Natural killer cell treated with Interleukin-12 subunit alpha and Interleukin-12 subunit beta and Interleukin-15 and Interleukin-18, amount 100 ng/mL, for 72 hours (primary cell): Measurements from ENCODE around the gene TRIM24. TPM values are rescaled to one million over a fixed set of nuclear protein-coding genes. Genes with fewer than 3 reads are reported as not detected.

ENCODE experiments used
- ATAC-seq, 2 donors: fragments of 150-1000 bp; cut with Tn5 transposase in 1 of 2; sonication (Bioruptor Pico), chemical (Tn5 transposase) in 1 of 2; 2 replicates each; pipeline ENCODE4 v1.10.0; 2021
- DNase-seq: peaks from one replicate; pipeline ENCODE4 v3.0.0; 2022; ENCODE audit warnings: low spot score
- H3K27ac Mint-ChIP-seq, 2 donors: 1 replicate in 1 of 2; 2 replicates in 1 of 2; pipeline ENCODE4 v1.8.0; 2022; ENCODE audit warnings: mixed read lengths in 2 of 2, mild to moderate bottlenecking in 1 of 2, moderate library complexity in 1 of 2
- H3K27me3 Mint-ChIP-seq, 2 donors: 1 replicate in 1 of 2; 2 replicates in 1 of 2; pipeline ENCODE4 v1.8.0; 2022; ENCODE audit warnings: mixed read lengths in 2 of 2
- H3K36me3 Mint-ChIP-seq: one replicate; pipeline ENCODE4 v1.8.0; 2022; ENCODE audit warnings: mixed read lengths
- H3K4me1 Mint-ChIP-seq, 2 donors: 1 replicate in 1 of 2; 2 replicates in 1 of 2; pipeline ENCODE4 v1.8.0; 2022; ENCODE audit warnings: low read depth in 2 of 2, mixed read lengths in 2 of 2, mild to moderate bottlenecking in 1 of 2
- H3K4me3 Mint-ChIP-seq: one replicate; pipeline ENCODE4 v1.8.0; 2022; ENCODE audit warnings: mixed read lengths
- H3K9me3 Mint-ChIP-seq: 2 replicates; pipeline ENCODE4 v1.8.0; 2022; ENCODE audit warnings: mixed read lengths
- total RNA-seq, 2 donors: library from RNA; stranded (reverse); gene quantifications; one replicate each; pipeline ENCODE4 v1.2.3, GENCODE V29; 2022

Gene TRIM24
- total RNA-seq, 2 donors from 2014 or later: 15.2 to 26.2 TPM

DNA sequence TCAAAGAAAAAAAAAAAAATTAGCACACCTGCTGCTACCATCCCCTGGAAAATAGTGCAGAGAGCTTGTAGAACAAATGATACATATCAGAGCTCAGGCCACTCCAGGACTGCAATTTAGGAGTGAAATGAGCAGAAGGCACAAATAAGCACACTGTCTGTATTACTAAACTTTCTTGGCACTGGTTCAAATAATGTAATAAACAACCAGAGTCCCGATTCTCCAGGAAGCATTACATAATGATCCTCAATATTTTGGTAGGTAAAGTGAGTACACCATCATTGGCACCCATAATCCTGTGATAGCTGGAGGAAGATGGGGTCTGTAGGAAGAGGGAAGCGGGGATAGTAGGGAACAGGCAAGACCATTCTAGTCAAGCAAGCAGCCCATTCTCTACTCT lies 166.8 kb downstream of the TRIM24 start:
- ATAC-seq (no peak), DNase-seq (no peak)
- Mint-ChIP-seq H3K4me1 (peaks cover 17 to 19% of the 10 kb centered on the region in 2 donors), H3K9me3 (no peaks in the 10 kb centered on the region), H3K4me3 (no peak overlapping the region), H3K27me3 (peaks cover 6 to 7% of the 10 kb centered on the region in 2 donors), H3K27ac (no peak overlapping the region), H3K36me3 (no peaks in the 10 kb centered on the region)

DNA sequence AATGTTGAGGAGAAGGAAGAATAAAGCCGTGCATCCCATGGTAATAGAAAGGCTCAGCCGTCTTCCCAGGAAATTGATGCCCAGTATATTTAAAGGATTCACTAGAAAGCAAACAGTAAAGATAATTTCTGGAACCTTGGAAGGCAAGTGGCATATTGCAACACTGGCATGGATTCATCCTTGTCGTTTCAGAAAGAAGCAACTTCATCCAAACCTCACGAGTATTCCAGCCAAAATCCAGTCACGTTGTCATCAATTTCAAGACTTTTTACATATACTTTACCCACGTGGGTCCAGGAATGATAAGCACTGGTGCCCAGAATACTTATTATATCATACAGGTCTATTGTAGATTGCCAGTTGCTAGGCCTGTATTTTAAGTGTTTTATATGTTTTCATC lies 167.3 kb downstream of the TRIM24 start:
- H3K36me3 Mint-ChIP-seq: no peaks in the 10 kb centered on the region
- peaks cover 17 to 19% of the 10 kb centered on the region in 2 donors for H3K4me1 Mint-ChIP-seq
- no peak overlapping the region for H3K4me3 Mint-ChIP-seq
- no peaks in the 10 kb centered on the region for H3K9me3 Mint-ChIP-seq
- DNase-seq (no peak), ATAC-seq (no peak)
- no peak overlapping the region for H3K27ac Mint-ChIP-seq
- peaks cover 6 to 12% of the 10 kb centered on the region in 2 donors for H3K27me3 Mint-ChIP-seq

DNA sequence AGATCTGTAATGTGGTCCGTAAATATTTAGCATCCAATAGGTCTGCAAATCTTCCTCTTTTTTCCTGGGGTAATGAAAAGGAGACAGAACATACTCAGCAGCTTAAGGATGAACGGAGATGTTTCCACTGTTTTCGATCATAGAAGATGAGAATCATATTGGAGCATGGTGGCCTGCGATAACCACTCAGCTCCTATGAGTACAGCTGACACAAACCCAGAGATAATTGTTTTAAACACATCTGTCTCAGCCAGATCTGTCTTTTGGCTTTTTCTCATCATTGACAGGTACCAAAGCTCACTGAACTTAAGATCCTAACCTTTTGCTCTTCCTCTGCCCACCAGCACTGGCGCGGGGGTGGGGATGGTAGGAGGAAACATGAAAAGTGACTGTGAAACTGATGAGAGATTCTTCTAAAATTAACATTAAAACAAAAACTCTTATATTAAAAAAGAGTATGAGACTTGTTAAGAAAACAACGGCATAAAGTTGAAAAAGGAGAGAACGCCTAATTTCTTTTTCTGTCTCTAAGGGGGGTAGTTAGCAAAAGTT lies 170.1 kb downstream of the TRIM24 start:
- H3K9me3 Mint-ChIP-seq: no peaks in the 10 kb centered on the region
- no peak for ATAC-seq
- H3K27ac Mint-ChIP-seq: no peak overlapping the region
- H3K27me3 Mint-ChIP-seq: peaks cover 9 to 15% of the 10 kb centered on the region in 2 donors
- H3K36me3 Mint-ChIP-seq: no peaks in the 10 kb centered on the region
- H3K4me3 Mint-ChIP-seq: no peak overlapping the region
- peaks cover 11 to 14% of the 10 kb centered on the region in 2 donors for H3K4me1 Mint-ChIP-seq
- no peak for DNase-seq

DNA sequence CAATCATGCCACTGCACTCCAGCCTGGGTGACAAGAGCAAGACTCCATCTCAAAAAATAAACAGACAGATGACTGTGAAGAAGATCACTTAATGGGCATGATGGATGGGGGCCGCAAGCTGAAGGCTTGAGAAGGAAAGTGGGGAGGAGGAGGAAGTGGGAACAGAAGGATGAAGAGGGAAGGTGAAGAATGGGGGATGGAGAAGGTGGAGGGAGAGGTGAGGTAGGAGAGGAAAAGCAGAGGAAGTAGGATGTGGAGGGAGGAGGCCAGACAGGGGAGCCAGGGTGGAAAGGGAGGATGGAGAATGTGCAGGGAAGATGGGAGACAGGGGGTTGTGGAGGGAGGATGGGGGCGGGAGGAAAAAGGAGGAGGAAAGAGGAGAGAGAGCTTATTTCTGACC lies 172.3 kb downstream of the TRIM24 start:
- peaks cover 9 to 15% of the 10 kb centered on the region in 2 donors for H3K27me3 Mint-ChIP-seq
- no peak for ATAC-seq

DNA sequence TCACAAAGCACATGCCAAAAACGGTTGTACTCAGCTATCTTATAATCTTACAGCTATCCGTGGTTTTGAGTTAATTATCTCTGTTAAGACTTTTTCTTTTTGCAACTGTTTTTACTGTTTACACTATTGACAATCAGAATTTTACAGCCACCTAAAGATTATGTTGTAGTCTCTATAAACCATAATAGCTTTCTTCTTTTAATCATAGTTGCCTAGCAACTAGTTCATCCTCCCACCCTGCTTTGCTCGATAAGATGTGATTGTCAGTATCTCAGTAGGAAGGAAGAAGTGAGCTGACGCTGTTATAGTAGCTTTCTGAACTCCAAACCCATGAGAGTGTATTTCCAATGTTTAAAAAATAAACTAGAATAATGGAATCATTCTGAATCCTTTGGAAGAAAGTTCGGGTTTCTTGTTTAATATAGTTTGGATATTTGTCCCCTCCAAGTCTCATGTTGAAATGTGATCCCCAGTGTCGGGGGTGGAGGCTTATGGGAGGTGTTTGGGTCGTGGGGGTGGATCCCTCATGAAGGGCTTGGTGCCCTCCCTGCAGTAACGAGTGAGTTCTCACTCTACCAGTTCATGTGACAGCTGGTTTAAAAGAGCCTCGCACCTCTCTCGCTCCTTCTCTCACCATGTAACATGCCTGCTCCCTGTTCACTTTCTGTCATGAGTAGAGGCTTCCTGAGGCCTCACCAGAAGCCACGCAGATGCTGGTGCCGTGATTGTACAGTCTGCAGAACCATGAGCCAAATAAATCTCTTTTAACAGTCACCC lies 173.0 kb downstream of the TRIM24 start:
- DNase-seq (no peak), ATAC-seq (no peak)
- Mint-ChIP-seq H3K4me3 (no peak overlapping the region), H3K9me3 (no peaks in the 10 kb centered on the region), H3K4me1 (no peaks in the 10 kb centered on the region), H3K27ac (no peak overlapping the region), H3K36me3 (no peaks in the 10 kb centered on the region), H3K27me3 (peaks cover 6 to 12% of the 10 kb centered on the region in 2 donors)

More for the DNA sequence above, 172.3 kb downstream of the TRIM24 start:
- no peaks in the 10 kb centered on the region for H3K9me3 Mint-ChIP-seq
- no peak for DNase-seq
- H3K4me3 Mint-ChIP-seq: no peak overlapping the region
- H3K36me3 Mint-ChIP-seq: no peaks in the 10 kb centered on the region
- H3K4me1 Mint-ChIP-seq: no peaks in the 10 kb centered on the region
- H3K27ac Mint-ChIP-seq: no peak overlapping the region

Other genes with a start within 250 kb of the TRIM24 start
- gene SVOPL, start 241.1 kb downstream of the TRIM24 start, total RNA-seq: not detected